A549 (cell line): ENCODE data around the gene LRP3. TPM values are rescaled to one million over a fixed set of nuclear protein-coding genes. Genes with fewer than 3 reads are reported as not detected.
A peak's percentile ranks its signal among the peaks of the same experiment; 100 is the strongest.
"Not testable (repeated sequence)": the region's sequence is repeated elsewhere in the genome, so short reads cannot be mapped to it uniquely, and the experiment has no call there.

Experiments used
- ATAC-seq, 2 experiments: fragments of 200-7000 bp in 1 of 2; fragments of >200 bp in 1 of 2; cut with Nextera tagmentation in 1 of 2; cut with Tn5 transposase in 1 of 2; 3 replicates each; pipeline versions ENCODE4 v1.8.0 to v1.9.1; 2018 to 2020; ENCODE audit warnings: mild to moderate bottlenecking in 1 of 2, moderate library complexity in 1 of 2
- CTCF ChIA-PET: fragments of 300-600 bp; sonication (Branson Sonifier 250); formaldehyde crosslinking; extraction: SDS; loops from one replicate; lab custom pipeline; 2021; ENCODE audit warnings: antibody characterized with exemption, inconsistent platforms; lab: Yijun Ruan, JAX
- POLR2A ChIA-PET: fragments of 350-600 bp; formaldehyde crosslinking; extraction: SDS; loops from one replicate; lab custom pipeline; 2021; ENCODE audit warnings: antibody characterized with exemption, inconsistent platforms; lab: Yijun Ruan, JAX
- DNase-seq, 2 experiments: peaks; one replicate each; pipeline versions ENCODE4 v3.0.0 to v3.0.0-alpha.2; 2011 to 2016; ENCODE audit warnings: low read depth in 1 of 2, low spot score in 1 of 2
- FAIRE-seq: peaks from 2 replicates; lab custom pipeline; 2011; peaks lifted over from hg19 to GRCh38; lab: Jason Lieb, UNC
- H3K27ac ChIP-seq, 2 experiments: fragments of >200 bp; sonication (Bioruptor Twin); formaldehyde crosslinking; 3 replicates each; pipeline ENCODE4 v1.5.1; 2016 to 2017
- H3K4me1 ChIP-seq: fragments of >200 bp; sonication (Bioruptor Twin); formaldehyde crosslinking; 3 replicates; pipeline ENCODE4 v1.6.1; 2016
- H3K4me2 ChIP-seq: fragments of >200 bp; sonication (Bioruptor Twin); formaldehyde crosslinking; 3 replicates; pipeline ENCODE4 v1.6.1; 2016
- H3K4me3 ChIP-seq: fragments of >200 bp; sonication (Bioruptor Twin); formaldehyde crosslinking; 3 replicates; pipeline ENCODE4 v1.5.1; 2016
- H3K9me3 ChIP-seq: fragments of >200 bp; sonication (Bioruptor Twin); formaldehyde crosslinking; 3 replicates; pipeline ENCODE4 v1.6.1; 2016
- CBX2 ChIP-seq: fragments of 200-600 bp; sonication (generic); IDR thresholded peaks from 2 replicates; pipeline ENCODE4 v1.6.1; 2016; ENCODE audit warnings: low read depth, mild to moderate bottlenecking, borderline replicate concordance
- CHD2 ChIP-seq: fragments of 150-350 bp; IDR thresholded peaks from 2 replicates; pipeline ENCODE4 v1.6.1; 2014; ENCODE audit warnings: low read length; ENCODE audit not compliant: partially characterized antibody
- ESRRA ChIP-seq: fragments of 150-350 bp; IDR thresholded peaks from 2 replicates; pipeline ENCODE4 v1.6.1; 2014; ENCODE audit warnings: mild to moderate bottlenecking, low read length, borderline replicate concordance
- GATA3 ChIP-seq: IDR thresholded peaks from 2 replicates; pipeline ENCODE4 v1.6.1; 2012; ENCODE audit warnings: borderline replicate concordance
- MAFK ChIP-seq: fragments of 450-650 bp; IDR thresholded peaks from 2 replicates; pipeline ENCODE4 v1.6.1; 2014; ENCODE audit not compliant: partially characterized antibody
- NFE2L2 ChIP-seq: fragments of 150-350 bp; conservative IDR thresholded peaks from 2 replicates; pipeline ENCODE4 v1.6.1; 2014; ENCODE audit warnings: low read length
- POLR2AphosphoS2 ChIP-seq: conservative IDR thresholded peaks from 2 replicates; pipeline ENCODE4 v1.6.1; 2012; ENCODE audit warnings: low read length, improper control_type of control experiment, inconsistent platforms
- SMC3 ChIP-seq: fragments of >200 bp; sonication (Bioruptor Twin); formaldehyde crosslinking; IDR thresholded peaks from 3 replicates; pipeline ENCODE4 v1.6.1; 2018; ENCODE audit warnings: inconsistent platforms
- ZSCAN20 ChIP-seq: fragments of 250-450 bp; sonication (Bioruptor Pico); IDR thresholded peaks from 2 replicates; pipeline ENCODE4 v1.8.0; 2022; ENCODE audit warnings: mild to moderate bottlenecking, moderate library complexity
- WGBS: methylation state at CpG from one replicate; pipeline ENCODE4 v1.1.6; 2017; ENCODE audit errors: missing lambda C conversion rate; 5-methylcytosine and 5-hydroxymethylcytosine counted together
- polyA plus RNA-seq, 4 experiments: library from polyadenylated mRNA; depleted of rRNA in 3 of 4; stranded (reverse); fragments of >200 nt; fragmentation: RNase III in 1 of 4; extraction: RNeasy Plus Mini Kit Qiagen cat#74134 plus additional on column Dnase treatment in 1 of 4; gene quantifications; 2 replicates in 3 of 4; 3 replicates in 1 of 4; pipeline ENCODE4 v1.2.3, GENCODE V29; 2011 to 2017
- TF ChIP-seq, protein P1 (sequence below): fragments of >200 bp; sonication (Bioruptor Twin); formaldehyde crosslinking; IDR thresholded peaks from 3 replicates; pipeline ENCODE4 v1.6.1; 2016
- TF ChIP-seq, protein P2 (sequence below): fragments of >200 bp; sonication (Bioruptor Twin); formaldehyde crosslinking; IDR thresholded peaks from 2 replicates; pipeline ENCODE4 v1.6.1; 2016
- TF ChIP-seq, protein P3 (sequence below): fragments of 250-450 bp; sonication (Bioruptor Pico); IDR thresholded peaks from 2 replicates; pipeline ENCODE4 v1.5.0; 2021; ENCODE audit warnings: mild to moderate bottlenecking, moderate library complexity, borderline replicate concordance
- TF ChIP-seq, protein P4 (sequence below): fragments of 450-650 bp; IDR thresholded peaks from 2 replicates; pipeline ENCODE4 v1.6.1; 2014; ENCODE audit warnings: antibody characterized with exemption
- TF ChIP-seq, protein P5 (sequence below): IDR thresholded peaks from 2 replicates; pipeline ENCODE4 v1.6.1; 2012

LRP3 gene
- polyA plus RNA-seq, 2 of the 4 experiments (the other 2 are of a cell fraction): 10.9 to 25.1 TPM

DNA sequence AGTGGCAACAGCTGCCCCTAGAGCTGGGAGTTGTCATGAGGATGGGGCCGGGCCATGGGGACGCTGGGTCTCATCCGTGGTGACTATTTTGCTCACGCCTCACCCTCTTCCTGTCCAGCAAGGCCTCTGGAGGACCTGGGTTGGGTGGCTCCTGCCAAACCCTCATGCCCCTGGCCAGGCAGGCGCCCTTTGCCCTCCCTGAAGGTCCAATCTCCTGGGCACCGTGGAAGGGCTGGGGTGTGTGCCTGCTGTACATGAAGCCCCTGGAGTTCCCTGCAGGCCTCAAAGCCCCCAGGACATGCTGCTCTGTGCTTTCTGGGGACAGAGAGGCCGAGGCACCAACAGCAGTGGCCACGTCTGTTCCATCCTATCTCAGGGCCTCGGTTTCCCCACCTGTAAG, 13.8 kb downstream of the LRP3 start:
- Histone ChIP-seq H3K27ac (no peak overlapping the region), H3K4me1 (no peaks in the 10 kb centered on the region), H3K4me3 (no peak overlapping the region)
- CTCF ChIA-PET: interaction anchor here (0.5 to 7.5 kb wide), 10 partner anchors 10 to 587 kb away, joined by 3 to 44 read pairs (median 4); no protein-coding TSS in a partner anchor
- TF ChIP-seq, protein P1, sequence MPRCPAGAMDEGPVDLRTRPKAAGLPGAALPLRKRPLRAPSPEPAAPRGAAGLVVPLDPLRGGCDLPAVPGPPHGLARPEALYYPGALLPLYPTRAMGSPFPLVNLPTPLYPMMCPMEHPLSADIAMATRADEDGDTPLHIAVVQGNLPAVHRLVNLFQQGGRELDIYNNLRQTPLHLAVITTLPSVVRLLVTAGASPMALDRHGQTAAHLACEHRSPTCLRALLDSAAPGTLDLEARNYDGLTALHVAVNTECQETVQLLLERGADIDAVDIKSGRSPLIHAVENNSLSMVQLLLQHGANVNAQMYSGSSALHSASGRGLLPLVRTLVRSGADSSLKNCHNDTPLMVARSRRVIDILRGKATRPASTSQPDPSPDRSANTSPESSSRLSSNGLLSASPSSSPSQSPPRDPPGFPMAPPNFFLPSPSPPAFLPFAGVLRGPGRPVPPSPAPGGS: no peak
- no peak for TF ChIP-seq CHD2
- TF ChIP-seq, protein P2, sequence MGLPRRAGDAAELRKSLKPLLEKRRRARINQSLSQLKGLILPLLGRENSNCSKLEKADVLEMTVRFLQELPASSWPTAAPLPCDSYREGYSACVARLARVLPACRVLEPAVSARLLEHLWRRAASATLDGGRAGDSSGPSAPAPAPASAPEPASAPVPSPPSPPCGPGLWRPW: no peak
- no peak for TF ChIP-seq GATA3
- TF ChIP-seq, protein P3, sequence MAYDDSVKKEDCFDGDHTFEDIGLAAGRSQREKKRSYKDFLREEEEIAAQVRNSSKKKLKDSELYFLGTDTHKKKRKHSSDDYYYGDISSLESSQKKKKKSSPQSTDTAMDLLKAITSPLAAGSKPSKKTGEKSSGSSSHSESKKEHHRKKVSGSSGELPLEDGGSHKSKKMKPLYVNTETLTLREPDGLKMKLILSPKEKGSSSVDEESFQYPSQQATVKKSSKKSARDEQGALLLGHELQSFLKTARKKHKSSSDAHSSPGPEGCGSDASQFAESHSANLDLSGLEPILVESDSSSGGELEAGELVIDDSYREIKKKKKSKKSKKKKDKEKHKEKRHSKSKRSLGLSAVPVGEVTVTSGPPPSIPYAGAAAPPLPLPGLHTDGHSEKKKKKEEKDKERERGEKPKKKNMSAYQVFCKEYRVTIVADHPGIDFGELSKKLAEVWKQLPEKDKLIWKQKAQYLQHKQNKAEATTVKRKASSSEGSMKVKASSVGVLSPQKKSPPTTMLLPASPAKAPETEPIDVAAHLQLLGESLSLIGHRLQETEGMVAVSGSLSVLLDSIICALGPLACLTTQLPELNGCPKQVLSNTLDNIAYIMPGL (CRISPR knock-in tag): no peak
- TF ChIP-seq, all 56 proteins: peak for 0
- ATAC-seq: no peak; a peak in 1 of 6 replicates
- H3K4me2 ChIP-seq: no peak overlapping the region
- H3K9me3 ChIP-seq: no peaks in the 10 kb centered on the region
- POLR2A ChIA-PET: interaction anchor here (0.6 kb wide), 1 partner anchor 95 kb away, joined by 3 read pairs; the partner anchor contains the start of gene CEBPA
- DNase-seq: no peak
- no peak for FAIRE-seq
- 92% methylated on average over 9 of the region's 9 CpGs for WGBS

DNA sequence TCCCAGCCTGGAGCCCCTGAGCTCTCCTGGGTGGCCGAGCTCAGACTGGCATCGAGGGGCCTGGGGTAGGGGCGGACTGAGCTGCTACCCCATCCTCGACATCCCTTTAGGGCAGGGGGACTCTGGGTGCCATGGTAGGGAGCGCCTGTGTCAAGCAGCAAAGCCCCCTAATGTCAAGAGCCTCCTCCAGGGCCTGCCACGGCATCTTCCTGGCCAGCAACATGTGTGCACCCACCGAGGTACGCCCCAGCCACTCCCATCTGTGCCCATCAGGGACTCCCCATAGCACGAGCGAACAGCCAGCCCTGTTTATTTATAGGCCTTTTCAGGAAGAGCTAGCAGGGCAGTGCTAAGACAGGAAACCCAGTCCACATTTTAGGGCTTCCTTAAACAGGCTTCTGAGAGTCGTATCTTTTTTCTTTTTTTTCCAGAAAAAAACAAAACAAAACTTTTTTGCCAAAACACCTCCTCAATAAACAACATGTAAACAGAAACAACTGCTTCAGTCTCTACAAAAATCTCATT, 14.3 kb downstream of the LRP3 start:
- ChIA-PET CTCF (interaction anchor here (0.7 to 7.5 kb wide), 11 partner anchors 11 to 587 kb away, joined by 3 to 44 read pairs (median 5); no protein-coding TSS in a partner anchor), POLR2A (interaction anchor here (0.6 kb wide), 1 partner anchor 94 kb away, joined by 3 read pairs; the partner anchor contains the start of gene CEBPA)

DNA sequence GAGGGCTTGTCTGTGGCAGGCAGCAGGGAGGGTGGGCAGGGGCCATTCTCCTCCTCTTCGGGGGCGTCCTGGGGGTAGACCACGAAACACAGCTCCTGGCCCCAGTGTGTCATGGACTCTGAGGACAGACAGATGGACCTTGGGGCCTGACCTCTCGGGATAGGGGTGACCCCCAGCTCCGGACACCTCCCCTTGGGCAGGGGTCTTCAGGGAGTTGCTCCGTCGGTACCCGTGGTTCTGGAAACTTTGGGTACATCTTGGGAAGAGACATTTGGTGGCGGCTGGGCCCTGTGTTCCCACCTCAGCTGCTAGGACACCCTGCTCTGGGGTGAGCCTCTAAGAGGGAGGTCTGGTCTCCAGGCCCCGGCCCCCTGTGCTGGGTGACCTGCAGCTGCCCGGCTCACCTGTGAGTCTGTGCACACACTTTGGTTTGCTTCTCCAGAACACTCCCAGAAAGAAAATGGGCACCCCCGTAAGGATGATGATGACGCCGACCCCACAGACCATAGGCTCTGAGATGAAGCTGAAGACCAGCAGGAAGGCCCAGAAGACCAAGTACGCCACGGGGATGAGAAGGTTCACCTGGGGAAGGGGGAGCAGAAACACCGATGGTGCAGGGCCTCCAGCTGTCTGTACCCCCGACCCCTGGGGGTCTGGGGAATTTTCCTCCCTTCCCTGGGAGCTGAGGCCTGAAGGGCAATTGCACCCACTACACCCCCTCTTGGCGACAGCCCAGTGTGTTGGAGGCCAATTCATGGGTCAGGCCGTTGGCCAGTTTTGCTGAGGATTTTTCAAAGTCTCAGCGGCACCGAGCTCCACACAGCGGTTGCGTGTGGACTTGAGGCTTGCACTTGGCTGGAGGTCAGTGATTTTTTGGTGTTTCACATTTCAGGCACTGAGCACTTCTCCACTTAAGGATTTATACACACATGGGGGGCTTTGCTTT, 15.0 kb downstream of the LRP3 start:
- ATAC-seq (no peak), DNase-seq (no peak), FAIRE-seq (no peak)
- TF ChIP-seq, protein P4, sequence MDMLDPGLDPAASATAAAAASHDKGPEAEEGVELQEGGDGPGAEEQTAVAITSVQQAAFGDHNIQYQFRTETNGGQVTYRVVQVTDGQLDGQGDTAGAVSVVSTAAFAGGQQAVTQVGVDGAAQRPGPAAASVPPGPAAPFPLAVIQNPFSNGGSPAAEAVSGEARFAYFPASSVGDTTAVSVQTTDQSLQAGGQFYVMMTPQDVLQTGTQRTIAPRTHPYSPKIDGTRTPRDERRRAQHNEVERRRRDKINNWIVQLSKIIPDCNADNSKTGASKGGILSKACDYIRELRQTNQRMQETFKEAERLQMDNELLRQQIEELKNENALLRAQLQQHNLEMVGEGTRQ: no peak
- TF ChIP-seq NFE2L2 (no peak), ZSCAN20 (CRISPR knock-in tag) (no peak)
- ChIA-PET POLR2A (no interaction called here), CTCF (interaction anchor here (0.6 to 7.5 kb wide), 17 partner anchors 12 to 887 kb away, joined by 3 to 44 read pairs (median 4); no protein-coding TSS in a partner anchor)
- 85% methylated on average over 24 of the region's 24 CpGs for WGBS
- H3K4me1 ChIP-seq: no peaks in the 10 kb centered on the region
- no peak overlapping the region for H3K4me3 ChIP-seq
- H3K4me2 ChIP-seq: no peak overlapping the region
- no peak overlapping the region for H3K27ac ChIP-seq
- H3K9me3 ChIP-seq: no peaks in the 10 kb centered on the region

More for the DNA sequence above, 14.3 kb downstream of the LRP3 start:
- H3K4me3 ChIP-seq: no peak overlapping the region
- 81% methylated on average over 11 of the region's 11 CpGs for WGBS
- no peak overlapping the region for H3K27ac ChIP-seq
- H3K4me1 ChIP-seq: no peaks in the 10 kb centered on the region
- ATAC-seq (no peak), DNase-seq (no peak), FAIRE-seq (peak; percentile 7)
- H3K9me3 ChIP-seq: no peaks in the 10 kb centered on the region
- TF ChIP-seq CBX2 (no peak), SMC3 (no peak), ESRRA (no peak), POLR2AphosphoS2 (no peak), MAFK (no peak)
- TF ChIP-seq, protein P5, sequence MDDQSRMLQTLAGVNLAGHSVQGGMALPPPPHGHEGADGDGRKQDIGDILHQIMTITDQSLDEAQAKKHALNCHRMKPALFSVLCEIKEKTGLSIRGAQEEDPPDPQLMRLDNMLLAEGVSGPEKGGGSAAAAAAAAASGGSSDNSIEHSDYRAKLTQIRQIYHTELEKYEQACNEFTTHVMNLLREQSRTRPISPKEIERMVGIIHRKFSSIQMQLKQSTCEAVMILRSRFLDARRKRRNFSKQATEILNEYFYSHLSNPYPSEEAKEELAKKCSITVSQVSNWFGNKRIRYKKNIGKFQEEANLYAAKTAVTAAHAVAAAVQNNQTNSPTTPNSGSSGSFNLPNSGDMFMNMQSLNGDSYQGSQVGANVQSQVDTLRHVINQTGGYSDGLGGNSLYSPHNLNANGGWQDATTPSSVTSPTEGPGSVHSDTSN: no peak
- no peak overlapping the region for H3K4me2 ChIP-seq

DNA sequence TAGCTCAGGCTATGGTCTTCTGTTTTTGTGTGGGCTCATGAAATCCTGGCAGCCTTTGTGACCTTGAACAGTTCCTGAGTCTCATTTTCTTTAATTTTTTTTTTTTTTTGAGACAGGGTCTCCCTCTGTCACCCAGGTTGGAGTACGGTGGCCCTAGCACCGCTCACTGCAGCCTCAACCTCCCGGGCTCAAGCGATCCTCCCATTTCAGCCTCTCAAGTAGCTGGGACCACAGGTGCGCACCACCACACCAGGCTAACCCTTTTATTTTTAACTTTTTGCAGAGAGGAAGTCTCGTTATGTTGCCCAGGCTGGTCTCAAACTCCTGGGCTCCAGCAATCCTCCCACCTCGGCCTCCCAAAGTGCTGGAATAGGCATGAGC, 15.7 kb downstream of the LRP3 start:
- WGBS: 82% methylated on average over 7 of the region's 7 CpGs
- DNase-seq, H3K4me2 ChIP-seq, H3K27ac ChIP-seq, POLR2A ChIA-PET, H3K9me3 ChIP-seq, H3K4me1 ChIP-seq, ATAC-seq, FAIRE-seq, H3K4me3 ChIP-seq: not testable (repeated sequence)
- CTCF ChIA-PET: interaction anchor here (0.6 to 7.5 kb wide), 15 partner anchors 12 to 887 kb away, joined by 3 to 44 read pairs (median 4); no protein-coding TSS in a partner anchor
